HCT116 (cell line): ENCODE results near the gene CDC42SE1. TPM values are rescaled to one million over a fixed set of nuclear protein-coding genes. Genes with fewer than 3 reads are reported as not detected.

Experiments used
- ATAC-seq: fragments of 200-7000 bp; cut with Tn5 transposase; 2 replicates; pipeline ENCODE4 v1.9.1; 2020; ENCODE audit warnings: mild to moderate bottlenecking, moderate library complexity
- BruUV-seq: library from RNA; stranded (reverse); fragments of 400-500 nt; replicated peaks from 2 replicates; lab custom pipeline; 2021; lab: Mats Ljungman, UMichigan
- CTCF ChIA-PET: fragments of 300-600 bp; sonication (Branson Sonifier 250); formaldehyde crosslinking; loops from one replicate; lab custom pipeline; 2021; ENCODE audit warnings: antibody characterized with exemption; lab: Charles Lee
- POLR2A ChIA-PET: fragments of 300-600, 350-600 bp; sonication (Branson Sonifier 250); formaldehyde crosslinking; loops from one replicate; lab custom pipeline; 2021; ENCODE audit warnings: antibody characterized with exemption; lab: Charles Lee
- RAD21 ChIA-PET, 2 experiments: fragments of 300-600 bp; sonication (Branson Sonifier 250); formaldehyde crosslinking; loops; one replicate each; lab custom pipeline; 2023; ENCODE audit warnings: low total read pairs in 2 of 2; ENCODE audit not compliant: uncharacterized antibody in 2 of 2, unreplicated experiment in 2 of 2, low non-redundant PET in 1 of 2; lab: Charles Lee
- DNase-seq: peaks from one replicate; pipeline ENCODE4 v3.0.0-alpha.2; 2010; ENCODE audit warnings: low read depth, low spot score
- H2AFZ ChIP-seq: fragments of 200-600 bp; shearing (Covaris generic), sonication (generic); 2 replicates; pipeline ENCODE4 v1.6.1; 2017; ENCODE audit warnings: low read depth, mixed run types, mixed read lengths, antibody characterized with exemption, low read length; ENCODE audit not compliant: poor library complexity, severe bottlenecking
- H3K27ac ChIP-seq: 2 replicates; pipeline ENCODE4 v1.5.1; 2012; ENCODE audit warnings: low read depth, low read length
- H3K27me3 ChIP-seq: fragments of 200-600 bp; sonication (generic); 2 replicates; pipeline ENCODE4 v1.6.1; 2016; ENCODE audit warnings: mixed run types, low read length, mixed read lengths; ENCODE audit not compliant: insufficient read depth
- H3K36me3 ChIP-seq, 2 experiments: fragments of 200-500 bp in 1 of 2; fragments of 200-600 bp in 1 of 2; sonication (Bioruptor generic) in 1 of 2; sonication (generic) in 1 of 2; 2 replicates each; pipeline versions ENCODE4 v1.5.1 to v1.6.1; 2014 to 2016; ENCODE audit warnings: low read length in 2 of 2, inconsistent platforms in 1 of 2, mixed read lengths in 1 of 2, mixed run types in 1 of 2; ENCODE audit not compliant: insufficient read depth in 2 of 2, control insufficient read depth in 1 of 2
- H3K4me1 ChIP-seq, 2 experiments: fragments of 200-600 bp in 1 of 2; sonication (generic) in 1 of 2; 2 replicates each; pipeline versions ENCODE4 v1.5.1 to v1.6.1; 2012 to 2017; ENCODE audit warnings: low read length in 2 of 2, inconsistent platforms in 1 of 2, mild to moderate bottlenecking in 1 of 2, mixed read lengths in 1 of 2, mixed run types in 1 of 2, moderate library complexity in 1 of 2; ENCODE audit not compliant: insufficient read depth in 2 of 2, control insufficient read depth in 1 of 2
- H3K4me2 ChIP-seq: fragments of 200-600 bp; sonication (generic); 2 replicates; pipeline ENCODE4 v1.6.1; 2017; ENCODE audit warnings: mixed run types, low read length, mixed read lengths
- H3K4me3 ChIP-seq, 2 experiments: fragments of 200-600 bp in 1 of 2; sonication (generic) in 1 of 2; replicated peaks in 1 of 2; 2 replicates each; pipeline ENCODE4 v1.5.1; 2011 to 2016; ENCODE audit warnings: low read length in 2 of 2, control low read depth in 1 of 2, low read depth in 1 of 2, mild to moderate bottlenecking in 1 of 2, mixed read lengths in 1 of 2, mixed run types in 1 of 2
- H3K79me2 ChIP-seq: fragments of 200-600 bp; sonication (generic); 2 replicates; pipeline ENCODE4 v1.6.1; 2017; ENCODE audit warnings: mild to moderate bottlenecking, mixed run types, low read length, moderate library complexity, mixed read lengths; ENCODE audit not compliant: insufficient read depth
- H3K9ac ChIP-seq: fragments of 200-600 bp; sonication (generic); 2 replicates; pipeline ENCODE4 v1.6.1; 2016; ENCODE audit warnings: low read length, mixed read lengths
- H3K9me2 ChIP-seq: fragments of 200-600 bp; sonication (generic), shearing (Covaris generic); 2 replicates; pipeline ENCODE4 v1.6.1; 2017; ENCODE audit warnings: mixed run types, mild to moderate bottlenecking, moderate library complexity; ENCODE audit not compliant: insufficient read depth
- H3K9me3 ChIP-seq, 2 experiments: fragments of 200-500 bp in 1 of 2; fragments of 200-600 bp in 1 of 2; sonication (Bioruptor generic) in 1 of 2; sonication (generic) in 1 of 2; 2 replicates each; pipeline ENCODE4 v1.6.1; 2014 to 2017; ENCODE audit warnings: low read length in 2 of 2, mixed read lengths in 2 of 2, inconsistent platforms in 1 of 2, low read depth in 1 of 2, mild to moderate bottlenecking in 1 of 2, mixed run types in 1 of 2, moderate library complexity in 1 of 2; ENCODE audit not compliant: control insufficient read depth in 1 of 2, insufficient read depth in 1 of 2
- H4K20me1 ChIP-seq: fragments of 200-600 bp; sonication (generic), shearing (Covaris generic); 2 replicates; pipeline ENCODE4 v1.6.1; 2017; ENCODE audit warnings: mixed run types, mild to moderate bottlenecking, moderate library complexity; ENCODE audit not compliant: insufficient read depth
- CBX3 ChIP-seq: IDR thresholded peaks from 2 replicates; pipeline ENCODE4 v1.6.1; 2012; ENCODE audit warnings: low read depth
- CTCF ChIP-seq, 3 experiments: fragments of 200-600 bp in 1 of 3; sonication (generic) in 1 of 3; IDR thresholded peaks in 2 of 3; conservative IDR thresholded peaks in 1 of 3; 2 replicates each; pipeline ENCODE4 v1.5.1; 2012 to 2017; ENCODE audit warnings: low read depth in 2 of 3, low read length in 2 of 3, antibody characterized with exemption in 1 of 3, borderline replicate concordance in 1 of 3, control low read depth in 1 of 3, mild to moderate bottlenecking in 1 of 3, mixed read lengths in 1 of 3, mixed run types in 1 of 3, moderate library complexity in 1 of 3; ENCODE audit not compliant: insufficient read depth in 1 of 3
- EGR1 ChIP-seq: IDR thresholded peaks from 2 replicates; pipeline ENCODE4 v1.6.1; 2012; ENCODE audit warnings: low read depth
- ELF1 ChIP-seq: IDR thresholded peaks from 2 replicates; pipeline ENCODE4 v1.6.1; 2012; ENCODE audit warnings: low read depth, borderline replicate concordance
- POLR2A ChIP-seq: IDR thresholded peaks from 2 replicates; pipeline ENCODE4 v1.7.0; 2011; ENCODE audit warnings: borderline replicate concordance; ENCODE audit not compliant: insufficient read depth, insufficient read length; ENCODE audit errors: extremely low read depth
- POLR2AphosphoS5 ChIP-seq: IDR thresholded peaks from 2 replicates; pipeline ENCODE4 v1.6.1; 2011; ENCODE audit warnings: mild to moderate bottlenecking, low read depth, low read length, moderate library complexity
- RAD21 ChIP-seq: IDR thresholded peaks from 2 replicates; pipeline ENCODE4 v1.6.1; 2012; ENCODE audit warnings: low read depth, mild to moderate bottlenecking
- REST ChIP-seq: IDR thresholded peaks from 2 replicates; pipeline ENCODE4 v1.6.1; 2012; ENCODE audit warnings: low read depth
- SRF ChIP-seq: IDR thresholded peaks from 2 replicates; pipeline ENCODE4 v1.6.1; 2012; ENCODE audit warnings: low read depth
- ZFX ChIP-seq: fragments of 450-650 bp; IDR thresholded peaks from 2 replicates; pipeline ENCODE4 v1.6.1; 2017
- ZNF274 ChIP-seq: fragments of 200-500 bp; sonication (Bioruptor generic); IDR thresholded peaks from 2 replicates; pipeline ENCODE4 v1.6.1; 2014; ENCODE audit warnings: mild to moderate bottlenecking, low read depth, low read length, inconsistent platforms
- intact Hi-C: fragments of 100-400 bp; cut with micrococcal nuclease; formaldehyde crosslinking; loops from 2 replicates; pipeline ENCODE4 v1.10.0; 2022
- total RNA-seq: library from RNA; stranded (reverse); gene quantifications from one replicate; pipeline ENCODE4 v1.2.1, GENCODE V29; 2021; ENCODE audit not compliant: unreplicated experiment
- TF ChIP-seq, protein P1 (sequence below): IDR thresholded peaks from 2 replicates; pipeline ENCODE4 v1.6.1; 2012

The CDC42SE1 gene
- total RNA-seq, 1 experiment from 2014 or later = 50.5 TPM

GRCh38 chr1:151024540-151025146 is 34.8 kb downstream of the CDC42SE1 start:
- Histone ChIP-seq H3K79me2 (no peaks in the 10 kb centered on the region), H3K9me3 (no peaks in the 10 kb centered on the region), H3K4me2 (no peak overlapping the region), H2AFZ (no peak overlapping the region), H3K27ac (no peak overlapping the region), H3K27me3 (no peaks in the 10 kb centered on the region), H3K9me2 (no peaks in the 10 kb centered on the region), H3K9ac (no peak overlapping the region), H3K4me3 (no peak overlapping the region), H3K36me3 (peaks cover 9 to 10% of the 10 kb centered on the region in 2 experiments; a peak in 2 of 4 replicates), H3K4me1 (no peaks in the 10 kb centered on the region), H4K20me1 (no peaks in the 10 kb centered on the region)
- peak; percentile 67 to 75 (median 74) for TF ChIP-seq CTCF (IDR thresholded peaks at IDR 0.05 in 2 of 3, conservative IDR thresholded peaks at IDR 0.05 in 1 of 3; ENCODE audit: borderline replicate concordance in 1 of 3, insufficient read depth in 1 of 3, low read depth in 2 of 3, low read length in 2 of 3)
- TF ChIP-seq RAD21 = peak; percentile 81
- TF ChIP-seq EGR1 = no peak
- intact Hi-C loops = loop anchor here (1.0 to 10.0 kb wide), 3 partner anchors 33 to 220 kb away; partner anchors contain the start of genes CDC42SE1 and TNFAIP8L2
- RAD21 ChIA-PET = interaction anchor here in 1 of 2 experiments (0.8 kb wide), 1 partner anchor 75 kb away, joined by 3 read pairs; no protein-coding TSS in a partner anchor
- CTCF ChIA-PET = interaction anchor here (0.6 to 2.0 kb wide), 8 partner anchors 18 to 685 kb away, joined by 3 to 6 read pairs (median 4); partner anchors contain the start of genes MINDY1 and ZNF687
- peak; percentile 46 for DNase-seq
- POLR2A ChIA-PET = no interaction called here
- peak; percentile 99 for ATAC-seq
- no TSS peak for BruUV-seq

- H3K27me3 ChIP-seq = no peaks in the 10 kb centered on the region
- H3K36me3 ChIP-seq = peaks cover 5 to 8% of the 10 kb centered on the region in 2 experiments; a peak in 2 of 4 replicates
- BruUV-seq = no TSS peak
- no peak overlapping the region for H3K4me3 ChIP-seq
- H4K20me1 ChIP-seq = no peaks in the 10 kb centered on the region
- intact Hi-C loops = no loop called here
- no peak overlapping the region for H2AFZ ChIP-seq
- ChIA-PET POLR2A (no interaction called here), RAD21 (no interaction called here), CTCF (no interaction called here)
- no peak for ATAC-seq
- no peaks in the 10 kb centered on the region for H3K9me2 ChIP-seq
- no peaks in the 10 kb centered on the region for H3K9me3 ChIP-seq
- peaks cover 4 to 13% of the 10 kb centered on the region in 2 experiments; a peak in 3 of 4 replicates for H3K4me1 ChIP-seq
- no peak overlapping the region for H3K4me2 ChIP-seq
- no peak overlapping the region for H3K9ac ChIP-seq
- no peak for DNase-seq
- peaks cover 16% of the 10 kb centered on the region for H3K79me2 ChIP-seq
- H3K27ac ChIP-seq = no peak overlapping the region
- no peak for TF ChIP-seq POLR2A
- TF ChIP-seq SRF = no peak
- no peak for TF ChIP-seq POLR2AphosphoS5
- TF ChIP-seq REST = no peak
- TF ChIP-seq ZNF274 = no peak
- TF ChIP-seq, protein P1, sequence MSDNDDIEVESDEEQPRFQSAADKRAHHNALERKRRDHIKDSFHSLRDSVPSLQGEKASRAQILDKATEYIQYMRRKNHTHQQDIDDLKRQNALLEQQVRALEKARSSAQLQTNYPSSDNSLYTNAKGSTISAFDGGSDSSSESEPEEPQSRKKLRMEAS = no peak
- no peak for TF ChIP-seq ELF1
- TF ChIP-seq ZFX = no peak
- TF ChIP-seq CBX3 = no peak
Observed at GRCh38 chr1:151013518-151013917, 45.9 kb downstream of the CDC42SE1 start.
